HT1080 (cell line): Measurements from ENCODE around the gene GASK1A. TPM values are rescaled to one million over a fixed set of nuclear protein-coding genes. Genes with fewer than 3 reads are reported as not detected.
"Not testable (repeated sequence)": the region's sequence is repeated elsewhere in the genome, so short reads cannot be mapped to it uniquely, and the experiment has no call there.

Experiments used
- DNase-seq: peaks from one replicate; pipeline ENCODE4 v3.0.0-alpha.2; 2015; ENCODE audit warnings: low read depth
- total RNA-seq: library from RNA; depleted of rRNA; stranded (reverse); fragments of >200 nt; shearing (Covaris generic); gene quantifications from 2 replicates; pipeline ENCODE4 v1.2.3, GENCODE V29; 2014

Gene GASK1A
- total RNA-seq, 1 experiment from 2014 or later: not detected

DNA sequence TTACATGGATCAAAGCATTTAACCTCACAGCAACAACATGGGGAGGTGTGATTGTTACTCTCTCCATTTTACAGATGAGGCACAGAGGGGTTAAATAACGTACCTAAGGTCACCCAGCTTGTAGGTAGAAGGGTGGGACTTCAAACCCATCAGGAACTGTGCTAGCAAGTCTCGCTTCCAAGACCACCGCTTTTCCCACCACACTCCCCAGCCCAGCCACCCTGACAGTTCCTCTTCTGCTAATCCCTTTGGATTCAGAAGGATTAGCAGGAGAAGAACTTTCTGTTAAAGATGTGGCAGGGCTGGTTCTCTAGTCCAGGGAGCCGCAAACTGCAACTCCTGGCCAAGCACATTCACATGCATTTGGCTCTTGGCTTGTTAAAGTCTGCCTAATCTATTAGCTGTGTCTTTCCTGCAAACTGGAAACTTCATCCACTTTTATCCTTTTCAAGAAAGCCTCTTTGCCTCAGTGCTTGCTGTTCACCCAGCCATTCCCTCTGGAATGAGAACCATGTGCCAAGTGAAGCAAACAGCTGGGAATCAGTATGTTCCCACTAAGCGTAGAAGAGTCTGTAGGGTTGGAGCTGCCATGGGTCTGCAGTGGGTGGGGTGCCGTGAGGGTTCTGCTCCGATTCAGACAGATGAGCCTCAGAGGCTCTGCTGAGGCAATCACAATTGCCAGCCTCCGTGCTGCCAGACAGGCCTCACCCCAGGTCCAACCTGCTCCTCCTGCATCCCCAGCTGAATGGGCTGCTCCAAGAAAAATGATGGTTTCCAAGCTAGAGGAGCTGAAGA is 82.2 kb downstream of the GASK1A start:
- DNase-seq: no peak

DNA sequence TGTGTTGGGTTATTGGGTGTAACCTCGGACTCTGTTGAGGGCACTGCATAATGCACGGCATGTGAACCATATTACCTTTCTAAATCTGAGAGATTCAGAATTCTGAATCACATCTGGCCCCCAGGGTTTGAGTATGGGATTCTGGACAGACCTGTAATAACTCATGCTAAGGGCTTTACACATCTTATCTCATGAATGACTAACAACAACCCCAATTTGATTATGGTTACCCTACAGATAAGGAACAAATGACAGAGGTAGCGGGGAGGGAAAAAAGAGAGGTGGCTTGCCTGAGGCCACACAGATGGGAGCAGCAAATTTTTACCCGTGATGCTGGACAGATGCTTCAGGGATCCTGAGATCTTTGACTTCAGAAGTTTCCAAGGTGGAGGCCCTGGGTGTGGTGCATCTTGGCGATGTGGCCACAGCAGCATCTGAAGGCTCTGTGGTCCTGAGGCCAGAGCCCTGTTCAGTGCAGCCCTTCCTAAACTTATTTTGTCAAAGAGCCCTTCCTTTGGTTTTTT is 83.0 kb downstream of the GASK1A start:
- DNase-seq: no peak

DNA sequence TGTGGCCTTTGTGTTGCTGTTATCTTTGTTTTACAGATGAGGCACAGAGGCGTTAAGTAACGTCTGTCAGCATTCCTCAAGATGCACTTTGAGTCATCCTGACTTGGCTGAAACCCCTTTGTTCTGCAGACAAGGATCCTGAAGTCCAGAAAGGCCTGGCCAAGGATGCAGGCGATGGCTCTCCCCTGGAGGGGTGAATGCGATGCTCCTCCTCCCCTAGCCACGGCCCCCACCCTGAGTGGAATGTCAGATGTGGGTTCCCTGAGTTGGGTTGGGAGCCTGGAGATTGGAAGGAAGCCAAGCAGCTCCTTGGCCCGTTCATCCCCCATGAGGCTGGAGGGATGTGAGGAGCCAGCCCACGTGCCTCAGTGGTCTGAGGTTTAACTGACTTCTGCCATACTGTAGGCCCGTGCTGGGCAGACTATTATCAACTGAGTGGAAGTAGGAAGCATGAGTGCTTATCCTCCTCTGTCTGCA is 83.5 kb downstream of the GASK1A start:
- no peak for DNase-seq

DNA sequence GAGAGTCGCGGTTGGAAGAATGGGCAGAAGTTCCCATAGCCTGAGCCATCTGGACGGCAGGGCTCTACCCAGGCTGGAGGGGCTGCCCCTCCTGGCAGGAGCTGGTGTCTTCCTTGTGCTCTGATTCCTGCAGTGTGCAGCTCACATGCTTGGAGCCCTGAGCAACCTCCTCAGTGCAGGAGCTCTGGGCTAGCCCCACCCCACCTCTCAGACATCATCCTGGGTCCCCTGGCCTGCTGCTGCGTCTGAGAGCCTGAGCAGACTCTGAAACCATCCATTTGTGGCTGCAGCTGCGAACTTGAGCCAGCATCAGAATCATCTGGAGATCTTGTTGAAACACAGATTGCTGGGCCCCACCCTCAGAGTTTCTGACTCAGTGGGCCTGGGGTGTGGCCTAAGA is 84.0 kb downstream of the GASK1A start:
- DNase-seq: no peak

DNA sequence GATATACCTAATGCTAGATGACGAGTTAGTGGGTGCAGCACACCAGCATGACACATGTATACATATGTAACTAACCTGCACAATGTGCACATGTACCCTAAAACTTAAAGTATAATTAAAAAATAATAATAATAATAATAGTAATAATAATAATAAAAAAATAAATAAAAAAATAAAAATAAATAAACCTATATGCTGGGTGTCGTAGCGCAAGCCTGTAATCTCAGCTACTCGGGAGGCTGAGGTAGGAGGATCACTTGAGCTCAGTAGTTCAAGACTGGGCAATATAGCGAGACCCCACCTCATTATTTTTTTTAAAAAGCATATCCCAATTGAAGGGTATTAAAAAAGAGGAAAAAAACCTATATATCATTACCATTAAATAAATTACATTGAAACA is 91.6 kb downstream of the GASK1A start:
- DNase-seq: not testable (repeated sequence)

DNA sequence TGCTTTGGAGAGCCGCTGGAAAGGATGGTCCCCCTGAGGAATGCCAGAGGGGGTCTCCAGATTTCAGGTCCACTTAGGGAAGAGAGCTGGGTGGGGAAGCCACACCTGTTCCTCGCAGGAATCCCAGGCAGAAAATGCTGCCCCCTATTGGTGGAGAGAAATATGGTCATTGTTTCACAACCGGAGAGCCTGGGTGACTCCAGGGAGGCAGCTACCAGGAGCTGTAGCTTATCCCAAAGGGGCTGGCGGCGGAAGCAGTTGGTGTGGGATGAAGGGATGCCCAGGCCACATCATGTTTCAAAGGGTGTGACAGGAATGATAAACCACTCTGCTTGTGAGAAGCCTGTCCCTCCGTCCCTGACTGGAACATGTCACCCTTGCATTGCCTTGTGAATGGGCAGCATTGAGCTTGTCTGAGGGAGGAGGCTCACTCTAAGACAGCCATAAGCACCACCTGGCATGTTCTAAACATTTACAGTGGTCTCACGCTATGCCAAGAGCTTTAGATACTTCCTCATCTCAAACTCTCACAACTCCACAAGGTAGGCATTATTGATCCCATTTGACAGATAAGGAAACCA is 92.3 kb downstream of the GASK1A start:
- DNase-seq: no peak

DNA sequence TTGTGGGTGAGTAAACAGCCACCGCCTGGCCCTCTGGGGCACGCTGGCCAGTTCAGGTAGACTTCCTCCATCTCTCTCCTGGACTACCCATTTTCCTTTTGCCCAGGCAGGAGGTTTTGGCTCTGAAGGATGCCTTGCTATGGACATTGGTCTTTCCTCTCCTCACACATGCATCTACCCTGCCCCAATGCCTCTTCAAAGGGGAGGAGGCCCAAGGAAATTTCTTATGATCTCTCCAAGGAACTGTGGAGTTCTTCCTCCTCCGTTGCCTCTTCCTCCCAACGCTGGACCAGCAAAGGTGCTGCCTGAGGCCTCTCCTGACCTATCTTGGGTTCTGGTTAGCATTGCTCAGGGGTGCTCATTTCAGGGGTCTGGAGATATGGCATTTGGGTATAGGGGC is 93.2 kb downstream of the GASK1A start:
- no peak for DNase-seq

DNA sequence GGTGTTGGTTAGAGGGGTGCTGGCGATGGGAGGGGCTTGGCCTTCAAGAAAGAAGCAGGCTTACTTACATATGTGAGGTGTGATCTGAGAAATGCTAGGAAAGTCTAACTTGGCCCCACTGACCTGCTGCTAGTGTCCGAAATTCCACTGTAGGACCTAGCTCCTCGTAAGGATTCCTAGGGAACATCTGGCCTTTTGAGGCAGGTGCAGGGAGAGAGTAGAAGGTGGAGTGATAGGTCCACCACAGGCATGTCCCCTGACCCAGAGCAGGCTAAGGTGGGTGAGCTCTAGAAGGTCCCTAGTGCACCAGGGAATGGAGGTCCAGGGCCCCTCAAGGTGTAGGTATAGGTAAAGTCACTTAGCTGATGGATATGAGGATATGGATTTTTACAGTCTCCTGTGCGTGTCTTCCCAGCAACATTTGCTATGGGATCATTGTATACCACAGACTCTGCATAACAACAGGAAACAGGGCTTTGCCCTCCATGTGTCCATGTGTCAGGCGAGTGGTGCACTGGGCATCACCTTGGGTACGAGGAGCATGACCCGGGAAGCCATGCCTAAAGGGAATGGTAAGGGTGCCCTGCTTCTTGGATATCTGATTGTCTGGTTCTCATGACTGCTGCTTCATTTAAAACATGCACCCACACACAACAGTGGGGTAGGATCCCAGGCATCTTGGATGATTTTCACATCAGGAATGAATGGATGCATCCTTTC is 94.2 kb downstream of the GASK1A start:
- no peak for DNase-seq

DNA sequence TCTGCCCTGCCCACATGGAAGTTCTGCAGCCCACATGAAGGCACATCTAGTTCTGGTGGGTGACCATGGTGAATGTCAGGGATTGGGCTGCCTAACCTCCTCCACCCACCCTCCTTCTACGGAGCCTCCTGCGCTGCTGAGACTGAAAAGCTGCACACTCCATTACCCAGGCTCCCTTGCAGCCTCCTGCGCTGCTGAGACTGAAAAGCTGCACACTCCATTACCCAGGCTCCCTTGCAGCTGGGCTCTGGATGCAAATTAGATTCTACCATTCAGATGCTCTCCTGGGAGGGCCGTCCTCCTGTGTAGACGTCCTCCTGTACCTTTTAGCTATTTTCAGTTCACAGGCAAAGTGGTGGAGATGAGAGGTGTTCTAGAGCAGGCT is 94.7 kb downstream of the GASK1A start:
- no peak for DNase-seq

DNA sequence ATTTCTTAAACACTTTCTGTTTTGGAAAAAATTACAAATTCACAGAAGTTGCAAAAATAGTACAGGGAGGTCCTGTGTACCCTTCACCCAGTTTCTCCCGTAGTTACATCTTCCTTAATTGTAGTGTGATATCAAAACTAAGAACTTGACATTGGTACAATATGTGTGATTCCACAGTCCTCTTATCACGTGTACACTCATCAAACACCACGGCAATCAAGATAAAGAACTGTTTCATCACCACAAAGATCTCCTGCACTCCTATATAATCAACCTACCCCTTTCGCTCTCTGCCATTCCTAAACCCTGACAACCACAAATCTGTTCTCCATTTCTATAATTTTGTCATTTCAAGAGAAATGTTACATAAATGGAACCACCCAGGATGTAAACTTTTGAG is 95.4 kb downstream of the GASK1A start:
- DNase-seq: no peak

DNA sequence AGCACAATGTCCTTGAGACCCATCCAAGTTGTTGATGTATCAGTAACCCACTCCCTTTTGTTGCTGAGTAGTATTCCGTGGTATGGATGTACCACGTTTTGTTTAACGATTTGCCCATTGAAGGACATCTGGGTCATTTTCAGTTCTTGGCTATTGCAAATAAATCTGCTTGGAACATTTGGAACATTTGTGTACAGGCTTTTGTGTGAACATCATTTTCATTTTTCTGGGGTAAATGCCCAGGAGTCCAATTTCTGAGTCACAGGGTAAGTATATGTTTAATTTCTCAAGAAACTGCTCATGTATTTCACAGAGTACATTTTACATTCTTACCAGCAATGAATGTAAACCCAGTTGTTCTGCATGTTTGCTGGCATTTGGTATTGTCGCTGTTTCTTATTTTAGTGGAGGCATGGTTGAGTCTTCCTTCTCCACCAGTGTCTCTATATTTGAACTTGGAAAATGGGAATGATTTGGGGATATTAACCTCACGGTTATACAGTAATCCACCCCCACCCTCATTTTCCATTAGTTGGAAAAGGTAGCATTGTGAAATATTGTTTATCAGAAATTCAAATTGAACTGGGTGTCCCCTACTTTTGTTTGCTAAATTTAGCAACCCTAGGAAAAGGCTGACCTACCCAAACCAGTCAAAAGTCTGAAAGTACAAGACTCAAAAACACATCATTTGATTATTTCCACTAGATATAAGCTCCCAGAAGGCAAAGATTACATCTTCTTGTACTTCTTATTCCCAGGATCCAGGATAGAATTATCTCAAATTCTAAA is 96.0 kb downstream of the GASK1A start:
- DNase-seq: no peak

DNA sequence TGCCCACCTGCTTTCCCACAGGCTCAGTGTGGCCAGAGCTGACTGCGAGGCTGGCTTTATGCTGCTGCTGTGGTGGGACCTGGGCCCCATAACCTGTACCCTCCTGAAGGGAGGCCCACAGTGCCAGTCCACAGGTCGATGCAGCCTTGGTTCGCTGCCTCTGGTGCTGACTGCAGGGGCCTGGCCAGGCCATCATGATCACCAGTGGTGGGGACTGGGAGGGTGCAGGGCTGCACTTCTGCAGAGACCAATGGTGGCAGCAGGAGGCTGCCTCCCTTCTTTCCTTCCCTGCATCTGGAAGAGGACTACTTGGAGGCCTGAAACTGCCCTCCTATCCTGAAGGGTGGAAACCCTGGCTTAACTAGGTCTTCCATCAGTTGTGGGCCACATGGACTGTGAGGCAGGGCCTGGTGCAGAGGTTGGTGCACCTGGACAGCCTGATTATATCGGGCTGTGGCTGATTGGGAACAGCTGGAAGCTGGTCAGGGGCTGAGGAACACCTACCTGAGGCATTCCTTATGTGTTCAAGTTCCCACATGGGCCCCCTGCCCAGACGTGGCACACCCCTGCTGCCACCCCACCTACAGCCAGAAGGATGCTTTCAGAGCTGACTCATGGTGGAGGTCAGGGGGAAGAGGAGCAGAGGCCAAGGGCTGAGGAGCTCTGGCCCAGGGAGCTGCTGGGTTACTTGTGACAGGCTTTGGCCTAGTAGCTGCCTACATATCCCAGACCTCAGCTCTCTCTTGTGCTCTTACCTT is 97.0 kb downstream of the GASK1A start:
- DNase-seq: peak; percentile 6

DNA sequence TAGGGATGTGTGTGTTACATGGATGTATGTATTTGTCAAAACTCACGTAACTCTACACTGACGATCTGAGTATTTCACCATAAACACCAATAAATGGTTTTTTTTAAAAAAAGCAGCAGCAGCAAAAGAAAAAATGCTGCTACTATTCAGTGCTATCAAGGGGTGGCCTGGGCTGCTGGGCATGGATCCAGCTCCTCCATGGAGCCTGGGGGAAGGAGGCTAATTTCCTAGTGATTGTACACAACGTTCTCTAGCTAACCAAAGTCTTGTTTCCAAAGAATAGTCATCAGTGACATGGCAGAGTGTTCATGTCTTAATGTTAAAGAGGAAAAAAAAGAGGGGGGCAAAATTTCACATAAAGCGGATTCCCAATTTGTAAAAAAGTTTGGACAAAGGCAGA is 97.7 kb downstream of the GASK1A start:
- DNase-seq: no peak

DNA sequence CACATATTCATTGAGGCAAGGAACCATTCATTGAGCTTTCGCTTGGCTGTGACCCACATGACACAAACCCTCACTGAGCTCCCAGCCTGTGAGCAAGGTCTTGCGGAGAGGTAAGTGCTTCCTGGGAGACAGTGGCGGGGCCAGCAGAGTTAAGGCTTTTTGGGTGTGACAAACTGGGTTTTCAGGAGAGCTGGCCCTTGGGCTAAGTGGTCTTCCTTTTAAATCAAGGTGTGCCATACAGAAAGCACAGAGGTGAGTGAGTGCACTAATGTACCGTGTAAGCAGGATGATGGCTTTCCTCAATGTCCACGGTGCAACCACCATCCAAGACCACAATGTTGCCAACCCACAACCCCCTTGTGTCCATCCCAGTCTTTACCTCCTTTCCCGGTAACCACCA is 98.2 kb downstream of the GASK1A start:
- DNase-seq: no peak

DNA sequence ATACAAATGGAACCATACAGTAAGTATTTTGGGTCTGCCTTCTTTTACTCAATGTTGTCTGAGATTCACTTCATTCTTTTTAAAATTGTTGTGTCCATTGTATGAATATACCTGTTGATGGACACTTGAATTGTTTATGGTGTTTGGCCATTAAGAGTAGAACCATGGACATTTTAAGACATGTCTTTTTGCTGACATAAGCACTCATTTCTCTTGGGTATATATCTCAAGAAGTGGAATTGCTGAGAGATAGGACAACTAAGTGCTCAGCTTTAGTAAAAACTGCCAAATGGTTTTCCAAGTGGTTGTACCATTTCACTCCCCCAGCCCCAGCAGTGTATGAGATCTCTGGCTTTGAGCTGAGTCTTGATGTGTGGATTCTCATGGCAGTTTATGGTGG is 98.6 kb downstream of the GASK1A start:
- no peak for DNase-seq

DNA sequence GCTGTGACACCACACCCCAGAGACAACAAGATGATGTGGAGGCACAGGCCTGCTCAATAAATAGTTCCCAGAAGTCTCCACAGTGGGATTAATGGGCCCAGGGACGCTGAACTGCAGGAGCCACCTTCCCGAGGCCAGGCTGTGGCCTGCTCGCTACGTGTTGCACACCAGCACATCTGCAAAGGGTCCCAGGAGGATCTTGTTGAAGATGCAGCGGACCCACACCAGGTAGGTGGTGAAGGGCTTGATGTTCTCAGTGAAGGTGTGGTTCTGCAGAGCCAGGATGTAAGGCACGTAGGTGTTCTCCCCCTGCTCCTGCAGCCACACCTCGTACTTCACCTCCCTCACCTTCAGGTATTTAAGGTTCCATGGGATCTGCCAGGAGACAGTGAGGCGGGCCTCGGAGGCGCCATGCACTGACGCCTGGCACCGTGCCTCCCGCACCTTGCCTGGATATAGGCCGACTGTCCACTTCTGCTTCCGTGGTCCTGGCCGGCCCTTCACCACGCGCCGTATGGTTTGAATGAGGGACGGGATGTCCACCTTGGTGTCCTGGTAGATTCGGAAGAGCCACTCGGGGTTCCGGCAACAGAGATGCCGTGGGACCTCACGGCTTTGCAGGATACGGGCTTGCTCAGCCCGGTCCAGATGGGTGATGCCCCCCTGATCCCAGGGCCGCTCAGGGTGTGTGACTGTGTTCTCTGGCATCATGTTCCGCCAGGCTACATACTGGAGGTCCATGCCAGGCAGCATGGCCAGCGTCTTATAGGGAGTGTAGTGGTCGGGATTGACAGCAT is 100.6 kb downstream of the GASK1A start:
- DNase-seq: no peak

DNA sequence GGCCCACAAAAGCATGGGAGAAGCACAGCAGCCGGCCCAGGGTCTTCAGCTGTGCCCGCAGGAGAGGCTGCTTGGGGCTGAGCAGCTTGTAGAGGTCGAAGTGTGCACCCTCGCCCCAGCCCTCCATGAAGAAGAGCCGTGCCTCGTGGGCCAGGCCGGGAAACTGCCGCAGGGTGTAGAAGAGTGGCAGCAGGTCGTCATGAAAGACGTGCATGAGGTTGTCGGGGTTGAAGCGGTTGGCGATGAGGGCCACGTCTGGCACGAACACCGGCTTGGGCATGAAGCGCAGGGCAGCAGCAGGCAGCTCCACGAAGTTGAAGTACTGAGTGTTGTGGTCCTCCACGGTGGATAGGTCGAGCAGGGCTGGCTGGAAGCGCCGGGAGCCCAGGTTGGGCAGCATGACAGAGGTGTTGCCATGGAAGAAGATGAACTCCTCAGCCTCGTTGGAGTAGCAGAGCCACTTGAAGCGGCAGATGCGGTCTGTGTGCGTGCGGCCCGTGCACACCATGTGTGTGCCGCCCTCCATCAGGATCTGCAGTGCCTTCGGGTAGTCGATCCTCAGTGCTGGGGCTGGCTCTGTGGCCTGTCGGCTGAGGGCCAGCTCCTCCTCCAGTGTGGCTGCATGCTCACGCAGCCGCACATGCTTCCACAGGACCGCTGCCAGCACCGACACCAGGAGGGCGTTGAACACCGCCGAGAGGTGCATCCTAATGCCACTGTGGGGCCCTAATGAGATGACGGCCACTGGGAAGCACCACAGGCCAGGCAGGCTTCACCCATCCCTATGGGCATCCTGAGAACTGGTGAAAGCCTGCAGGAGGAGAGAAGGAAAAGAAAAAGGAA is 101.8 kb downstream of the GASK1A start:
- DNase-seq: no peak

DNA sequence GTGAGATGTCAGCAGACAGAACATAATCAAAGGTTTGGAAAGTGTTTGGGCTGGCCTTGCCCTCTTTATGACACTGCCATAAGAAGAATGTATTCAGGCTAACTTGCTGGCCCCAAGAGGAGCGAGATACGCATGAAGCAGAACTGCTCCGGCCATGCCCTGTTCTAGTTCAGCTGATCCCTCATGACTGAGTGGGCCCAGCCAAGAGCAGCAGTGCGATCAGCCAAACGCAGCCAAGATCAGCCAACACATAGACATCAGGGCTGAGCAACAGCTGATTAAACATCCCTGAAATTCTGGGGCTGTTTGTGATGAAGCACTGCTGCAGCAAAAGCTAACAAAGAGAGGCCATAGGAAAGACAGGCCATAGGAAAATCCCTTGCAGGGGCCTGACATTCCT is 102.7 kb downstream of the GASK1A start:
- DNase-seq: no peak

DNA sequence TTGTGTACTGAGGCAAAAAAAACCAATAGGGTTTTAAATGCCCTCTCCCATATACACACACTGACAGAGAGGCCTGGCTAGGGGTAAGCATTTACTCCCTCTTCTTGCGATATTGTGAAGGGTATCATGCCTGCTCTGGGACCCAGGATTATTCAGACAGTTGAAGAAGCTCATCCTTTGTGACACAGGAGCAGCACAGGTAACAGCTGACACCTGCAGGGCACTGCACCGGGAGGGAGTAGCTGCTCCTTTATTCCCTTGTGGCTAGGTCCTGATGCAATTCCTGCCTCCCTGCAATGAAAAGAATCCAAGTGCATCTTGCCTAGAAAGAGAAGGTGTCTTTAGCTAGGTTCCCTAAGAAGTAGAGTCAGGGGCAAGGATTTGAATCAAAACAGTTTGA is 103.3 kb downstream of the GASK1A start:
- DNase-seq: no peak
